NCI-H1105 (cell line): ENCODE data around the gene ITGB1.
"Not testable (repeated sequence)": the region's sequence is repeated elsewhere in the genome, so short reads cannot be mapped to it uniquely, and the experiment has no call there.

ENCODE experiments used
- DNase-seq: peaks from one replicate; lab custom pipeline; 2025; lab: John Stamatoyannopoulos, UW

ITGB1 gene

GRCh38 chr10:32980558-32981468 is 22.8 kb upstream of the ITGB1 start:
- DNase-seq, result peak; percentile 77

- no peak for DNase-seq
These were observed 22.2 kb upstream of the ITGB1 start for GRCh38 chr10:32980242-32980557.

- DNase-seq, result not testable (repeated sequence)
These were observed 21.7 kb upstream of the ITGB1 start for GRCh38 chr10:32979719-32980118.

GRCh38 chr10:32979041-32979440 is 21.0 kb upstream of the ITGB1 start:
- no peak for DNase-seq

DNA sequence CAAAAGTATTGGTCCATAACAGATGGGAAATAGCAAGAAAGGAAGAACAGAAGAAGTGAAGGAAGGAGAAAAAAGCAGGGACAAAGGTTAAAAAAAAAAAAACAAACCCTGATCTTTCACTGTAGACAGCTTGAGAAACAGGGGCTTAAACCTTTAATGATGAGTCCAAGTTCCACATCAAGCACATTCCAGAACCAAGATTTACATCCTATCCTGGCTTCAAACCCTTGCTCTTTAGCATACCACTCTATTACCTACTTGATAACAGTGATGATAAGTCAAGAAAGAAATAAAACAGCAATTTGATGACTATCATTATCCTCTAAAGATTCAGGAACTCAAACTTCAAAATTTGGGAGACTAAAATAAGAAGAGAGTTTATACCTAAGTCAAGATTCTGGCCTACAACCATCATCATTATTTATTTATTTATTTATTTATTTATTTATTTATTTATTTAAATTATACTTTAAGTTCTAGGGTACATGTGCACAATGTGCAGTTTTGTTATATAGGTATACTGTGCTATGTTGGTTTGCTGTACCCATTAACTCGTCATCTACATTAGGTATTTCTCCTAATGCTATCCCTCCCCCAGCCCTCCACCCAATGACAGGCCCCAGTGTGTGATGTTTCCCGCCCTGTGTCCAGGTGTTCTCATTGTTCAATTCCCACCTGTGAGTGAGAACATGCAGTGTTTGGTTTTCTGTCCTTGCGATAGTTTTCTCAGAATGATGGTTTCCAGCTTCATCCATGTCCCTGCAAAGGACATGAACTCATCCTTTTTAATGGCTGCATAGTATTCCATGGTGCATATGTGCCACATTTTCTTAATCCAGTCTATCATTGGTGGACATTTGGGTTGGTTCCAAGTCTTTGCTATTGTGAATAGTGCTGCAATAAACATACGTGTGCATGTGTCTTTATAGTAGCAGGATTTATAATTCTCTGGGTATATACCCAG is 20.1 kb upstream of the ITGB1 start:
- DNase-seq, result not testable (repeated sequence)

DNA sequence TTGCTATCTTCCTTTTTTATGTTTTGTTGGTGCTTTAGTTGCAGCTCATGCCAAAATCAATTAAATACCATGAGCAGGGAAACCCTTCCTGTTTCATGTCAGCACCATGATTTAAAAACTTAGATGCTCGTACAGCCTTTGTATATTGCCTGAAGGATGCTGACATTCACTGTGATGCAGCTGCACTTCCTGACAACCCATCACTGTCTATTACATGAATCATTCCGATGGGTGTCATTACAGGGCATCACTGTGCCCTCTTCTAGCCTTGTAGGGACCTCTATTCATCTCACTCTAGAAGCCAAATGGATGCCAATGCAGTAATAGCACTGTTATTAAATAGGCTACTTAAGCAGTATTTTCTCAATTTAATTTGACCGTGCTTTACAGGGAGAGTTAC is 18.3 kb upstream of the ITGB1 start:
- no peak for DNase-seq

- no peak for DNase-seq
These were observed 14.9 kb upstream of the ITGB1 start for GRCh38 chr10:32972929-32973328.

- no peak for DNase-seq
These were observed 14.4 kb upstream of the ITGB1 start for GRCh38 chr10:32972460-32972859.

- DNase-seq, result no peak
These were observed 13.6 kb upstream of the ITGB1 start for GRCh38 chr10:32971536-32972091.

GRCh38 chr10:32970910-32971309 is 12.9 kb upstream of the ITGB1 start:
- no peak for DNase-seq

DNA sequence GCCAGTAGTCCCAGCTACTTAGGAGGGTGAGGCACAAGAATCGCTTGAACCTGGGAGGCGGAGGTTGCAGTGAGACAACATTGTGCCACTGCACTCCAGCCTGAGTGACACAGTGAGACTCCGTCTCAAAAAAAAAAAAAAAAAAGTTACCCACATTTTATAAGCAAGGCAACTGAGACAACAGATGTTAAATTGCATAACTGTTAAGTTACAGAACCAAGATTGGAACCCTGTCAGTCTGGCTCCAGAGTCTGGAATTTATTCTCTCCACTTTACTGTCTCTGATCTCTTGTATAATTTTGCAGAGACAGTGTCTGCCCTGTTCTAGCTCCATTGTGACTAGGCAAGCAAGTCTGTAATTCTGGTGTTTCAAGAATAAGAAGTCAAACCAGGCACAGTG is 6.2 kb upstream of the ITGB1 start:
- DNase-seq, result no peak

- no peak for DNase-seq
These were observed 5.1 kb upstream of the ITGB1 start for GRCh38 chr10:32963096-32963495.

- DNase-seq, result no peak
These were observed 4.5 kb upstream of the ITGB1 start for GRCh38 chr10:32962521-32962920.

DNA sequence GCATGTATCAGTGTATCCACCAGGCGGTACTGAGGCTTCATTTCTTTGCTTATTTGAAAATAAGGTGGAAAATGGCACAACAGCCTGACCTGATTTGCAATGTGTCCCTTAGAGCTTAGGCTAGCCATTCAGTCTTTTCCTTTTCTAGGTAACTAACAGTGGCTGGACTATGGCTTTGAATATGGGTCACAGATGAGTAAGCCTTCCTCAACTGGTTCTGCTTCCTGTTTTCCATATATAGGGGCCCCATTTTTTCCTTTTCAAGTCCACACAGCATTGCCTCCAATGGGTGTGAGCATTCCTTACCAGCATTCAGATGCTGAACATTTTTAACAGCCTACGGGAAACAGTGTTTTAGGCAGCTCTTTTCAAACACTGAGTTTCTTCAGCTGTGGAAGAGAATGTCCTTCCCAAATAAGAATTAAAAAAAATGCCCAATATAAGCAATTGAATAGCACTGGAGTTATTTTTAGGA is 3.9 kb upstream of the ITGB1 start:
- DNase-seq, result no peak

DNA sequence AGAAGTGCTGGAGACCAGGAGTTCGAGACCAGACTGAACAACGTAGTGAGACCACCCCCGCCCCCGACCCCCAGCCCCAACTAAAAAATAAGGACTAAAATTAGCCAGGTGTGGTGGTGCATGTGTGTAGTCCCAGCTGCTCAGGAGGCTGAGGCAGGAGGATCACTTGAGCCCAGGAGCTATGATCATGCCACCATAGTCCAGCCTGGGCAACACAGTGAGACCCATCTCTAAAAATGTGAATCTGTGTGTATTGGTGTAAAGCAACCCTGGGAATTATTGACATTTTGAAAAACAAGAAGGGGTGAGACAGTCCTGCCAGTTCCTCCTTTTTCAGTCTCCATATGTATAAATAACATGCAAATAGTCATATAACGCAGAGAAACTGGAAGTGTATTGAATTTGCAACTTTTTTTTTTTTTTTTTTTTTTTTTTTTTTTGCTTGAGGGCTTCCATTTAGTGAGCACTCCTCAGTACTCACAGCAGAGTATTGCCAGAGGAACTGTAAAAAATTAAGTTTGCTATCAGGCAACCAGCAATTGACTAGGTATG is 3.4 kb upstream of the ITGB1 start:
- DNase-seq, result no peak

DNA sequence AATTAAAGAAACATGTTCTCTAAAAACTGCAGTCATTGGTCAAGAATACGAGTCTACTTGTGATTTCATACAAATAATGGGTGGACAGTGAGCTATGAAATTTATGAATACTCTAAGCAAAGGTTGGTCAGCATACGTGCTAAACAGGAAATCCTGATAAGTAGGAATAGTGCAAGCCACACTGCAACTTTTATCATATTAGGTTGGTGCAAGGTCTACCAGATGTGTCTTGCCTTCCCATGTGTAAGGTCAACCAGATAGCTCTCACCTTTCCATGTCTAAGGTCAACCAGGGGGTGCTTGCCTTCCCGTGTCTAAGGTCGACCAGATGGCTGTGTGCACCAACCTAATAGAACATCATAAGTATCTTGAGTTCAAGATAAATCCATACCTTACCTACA is 2.0 kb upstream of the ITGB1 start:
- DNase-seq, result no peak

- DNase-seq, result no peak
These were observed 1.2 kb upstream of the ITGB1 start for GRCh38 chr10:32959006-32959920.

- DNase-seq, result no peak
These were observed 517 bp downstream of the ITGB1 start for GRCh38 chr10:32957341-32958084.

- DNase-seq, result no peak
These were observed 1.4 kb downstream of the ITGB1 start for GRCh38 chr10:32956365-32957197.
